Hematopoietic multipotent progenitor cell treated with erythropoietin and hydrocortisone succinate and interleukin-3 and kit ligand, for 8 days (in vitro differentiated cells): ENCODE data around the gene CCDC57.

Experiments used
- DNase-seq: peaks from one replicate; pipeline ENCODE4 v3.0.0-alpha.2; 2015

The CCDC57 gene

GRCh38 chr17:82089723-82090548 lies 122.7 kb downstream of the CCDC57 start:
- no peak for DNase-seq

DNA sequence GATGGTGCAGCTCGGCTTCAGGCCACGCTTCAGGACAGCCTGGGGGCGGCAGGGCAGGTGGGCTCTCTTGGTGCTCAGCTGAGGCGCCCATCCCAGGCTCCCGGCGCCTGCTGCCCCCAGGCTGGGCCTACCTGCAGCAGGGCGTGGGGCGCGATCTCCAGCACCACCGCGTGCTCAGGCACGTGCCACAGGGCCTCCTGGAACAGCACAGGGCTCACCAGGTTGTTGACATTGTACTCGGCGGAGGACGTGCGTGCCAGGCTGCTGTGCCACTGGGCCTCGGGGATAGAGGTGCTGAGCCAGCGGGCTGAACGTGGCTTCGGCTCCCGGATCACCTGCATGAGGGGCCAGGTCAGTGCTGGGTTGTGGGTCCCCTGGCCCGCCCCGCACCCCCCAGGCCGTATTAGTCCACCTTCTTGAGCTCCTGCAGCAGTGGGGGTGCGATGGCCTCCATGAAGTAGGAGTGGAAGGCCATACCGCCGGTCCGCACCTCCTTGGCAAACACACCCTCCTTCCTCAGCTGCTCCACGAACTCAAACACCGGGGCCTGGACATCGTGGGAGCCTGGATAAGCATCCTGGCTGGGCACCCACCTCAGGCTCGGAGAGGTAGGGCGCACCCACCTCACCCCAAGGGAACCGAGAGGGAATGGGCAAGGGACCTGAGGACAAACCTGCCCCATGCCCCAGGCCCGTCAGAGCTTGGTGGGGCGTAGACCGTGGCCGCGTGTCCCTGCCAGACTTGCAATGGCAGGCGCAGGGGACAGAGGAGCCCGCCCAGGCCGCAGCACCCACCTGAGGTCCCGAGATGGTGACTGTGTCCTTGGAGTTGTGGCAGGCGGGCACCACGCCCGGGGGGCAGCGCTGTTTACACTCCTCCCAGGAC lies 123.6 kb downstream of the CCDC57 start:
- no peak for DNase-seq

- DNase-seq, result no peak
These were observed 124.4 kb downstream of the CCDC57 start for GRCh38 chr17:82087961-82088837.

DNA sequence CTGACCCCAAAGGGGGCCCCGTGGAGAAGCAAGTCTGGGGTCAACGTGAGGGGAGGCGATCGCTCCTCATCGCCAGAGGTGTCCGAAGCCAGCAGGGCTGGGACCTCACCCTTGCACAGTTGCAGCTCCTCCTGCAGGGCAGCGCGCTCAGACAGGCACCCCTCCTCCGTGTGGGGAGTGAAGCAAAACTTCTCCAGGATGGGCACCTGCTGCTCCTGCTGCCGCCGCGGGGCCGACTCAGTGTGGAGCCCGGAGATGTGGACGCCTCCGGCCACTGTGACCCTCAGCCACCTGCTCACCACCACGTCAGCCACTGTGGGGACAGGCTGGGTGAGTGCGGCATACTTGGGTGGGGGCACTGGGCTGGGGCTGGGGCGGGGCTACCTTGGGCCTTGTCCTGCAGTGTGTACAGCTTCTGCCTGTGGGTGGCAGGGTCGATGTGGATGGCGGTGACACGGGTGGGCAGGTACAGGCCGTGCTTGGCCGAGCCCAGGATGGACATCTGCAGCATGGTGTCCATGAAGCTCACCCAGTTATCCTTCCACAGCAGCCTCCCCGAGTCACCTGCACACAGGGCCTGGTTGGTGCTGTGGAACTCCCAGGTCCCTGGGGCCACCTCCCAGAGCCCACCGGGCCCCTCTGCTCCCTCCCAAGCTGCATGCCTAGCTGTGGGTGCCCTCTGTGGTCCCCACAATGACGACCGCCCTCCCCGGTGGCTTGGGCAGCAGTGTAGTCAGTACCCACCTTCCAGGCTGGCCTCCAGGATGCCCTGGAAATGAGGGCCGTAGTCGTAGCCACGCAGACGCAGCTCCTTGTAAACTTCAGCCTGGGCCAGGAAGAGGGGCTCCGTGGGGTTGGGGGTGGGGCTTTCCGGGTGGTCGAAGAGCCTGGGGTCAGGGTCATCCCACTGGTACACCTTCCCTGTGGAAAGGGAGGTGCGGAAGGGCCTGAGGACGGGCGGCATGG lies 125.4 kb downstream of the CCDC57 start:
- DNase-seq, result no peak

DNA sequence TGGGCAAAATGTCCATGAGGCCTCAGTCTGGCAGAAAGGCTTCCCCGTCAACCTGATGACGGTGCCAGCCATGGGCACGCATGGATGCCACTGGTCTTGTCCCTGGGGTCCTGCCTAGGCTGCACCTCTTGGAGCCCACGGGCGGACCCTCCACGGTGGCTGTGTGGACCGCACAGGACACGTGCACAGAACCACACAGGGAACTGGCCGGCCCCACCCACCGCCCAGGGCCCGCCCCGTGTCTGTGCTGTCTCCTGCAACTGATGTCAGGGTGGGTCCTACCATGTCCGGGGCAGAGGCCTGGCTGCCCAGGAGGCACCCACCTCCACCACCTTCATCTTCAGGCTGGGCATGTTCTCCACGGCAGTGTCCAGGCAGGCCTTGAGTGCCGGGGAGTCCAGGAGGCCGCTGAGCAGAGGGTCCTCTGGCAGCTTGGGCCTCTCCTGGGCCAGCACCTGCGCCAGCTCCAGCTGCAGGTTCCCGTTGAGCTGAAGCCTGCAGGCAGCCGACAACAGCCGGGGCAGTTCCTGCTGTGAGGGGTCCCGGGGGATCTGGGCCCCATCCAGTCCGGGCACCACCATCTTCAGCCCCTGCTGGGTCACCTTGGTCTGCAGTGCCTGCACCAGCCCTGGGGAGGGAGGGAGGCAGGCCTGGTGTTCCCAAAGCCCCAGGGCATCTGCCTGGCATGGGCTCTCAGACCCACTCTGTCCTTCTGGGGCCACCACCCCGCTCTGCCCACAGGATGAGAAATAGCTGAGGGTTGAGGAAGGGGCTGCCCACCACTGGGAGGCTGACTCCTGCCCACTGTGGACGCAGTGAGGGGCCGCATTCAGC lies 126.5 kb downstream of the CCDC57 start:
- DNase-seq, result no peak

DNA sequence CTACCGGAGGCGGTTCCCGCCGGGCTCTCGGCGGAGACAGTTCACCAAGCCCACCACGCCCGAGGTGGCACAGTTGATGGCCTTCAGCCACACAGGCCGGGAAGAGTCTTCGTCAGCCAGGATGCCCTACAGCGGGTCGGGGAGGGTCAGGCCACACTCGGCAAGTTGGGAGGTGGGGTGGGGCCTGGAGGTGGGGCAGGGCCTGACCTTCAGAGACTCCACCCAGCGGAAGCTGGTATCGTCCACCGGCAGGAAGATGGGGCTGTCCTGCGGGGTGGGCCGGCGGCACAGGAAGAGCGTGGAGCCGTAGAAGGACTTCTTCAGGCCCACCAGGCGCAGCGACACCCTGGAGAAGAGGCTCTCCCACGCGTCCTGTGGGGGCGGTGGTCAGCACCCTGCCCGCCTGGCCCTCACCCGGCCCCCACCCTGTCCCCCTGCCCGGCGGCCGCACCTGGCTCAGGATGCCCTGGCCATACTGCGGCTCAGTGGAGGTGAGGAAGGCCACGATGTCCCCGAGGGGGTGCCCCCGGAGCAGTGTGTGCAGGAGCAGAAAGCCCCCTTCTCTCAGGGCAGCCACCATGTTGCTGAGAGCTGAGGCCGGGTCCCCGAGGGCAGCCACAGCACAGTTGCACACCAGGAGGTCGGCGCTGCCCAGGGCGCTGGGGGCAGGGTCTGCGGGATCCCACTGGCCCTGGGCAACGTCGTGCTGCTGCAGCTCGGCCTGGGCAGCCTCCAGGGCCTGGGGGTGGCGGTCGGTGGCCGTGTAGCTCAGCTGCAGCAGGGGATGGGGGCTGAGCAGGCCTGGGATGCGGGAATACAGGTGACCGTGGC lies 127.4 kb downstream of the CCDC57 start:
- DNase-seq, result no peak

DNA sequence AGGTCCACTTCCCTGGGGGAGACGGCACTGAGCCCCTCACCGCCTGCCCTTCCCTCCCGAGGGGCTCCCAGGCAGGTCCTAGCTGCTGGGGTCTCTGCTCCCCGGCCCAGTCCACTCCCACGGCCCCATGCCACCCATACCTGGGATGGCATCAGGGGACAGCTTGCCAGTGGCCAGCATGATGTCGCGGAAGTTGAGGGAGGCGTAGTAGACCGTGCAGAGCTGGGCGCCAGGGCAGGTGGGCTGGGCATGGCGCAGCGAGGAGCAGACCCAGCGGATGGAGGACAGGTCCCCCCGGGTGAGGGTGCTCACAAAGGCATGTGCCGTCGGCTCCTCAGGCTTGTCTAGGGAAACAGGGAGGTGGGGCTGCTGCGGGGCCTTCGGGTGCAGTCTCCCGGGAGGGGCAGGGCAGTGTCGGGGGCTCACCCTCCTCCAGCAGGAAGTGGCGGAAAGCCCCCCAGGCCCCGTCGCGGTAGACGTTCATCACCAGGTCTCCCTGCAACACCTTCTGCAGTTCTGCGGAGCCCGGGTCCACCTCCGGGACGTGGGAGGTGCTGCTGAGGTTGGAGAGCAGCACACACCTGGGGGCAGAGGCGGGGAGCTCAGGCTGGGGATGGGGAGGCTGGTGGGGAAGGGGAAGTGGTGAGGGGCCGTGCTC lies 128.1 kb downstream of the CCDC57 start:
- no peak for DNase-seq

DNA sequence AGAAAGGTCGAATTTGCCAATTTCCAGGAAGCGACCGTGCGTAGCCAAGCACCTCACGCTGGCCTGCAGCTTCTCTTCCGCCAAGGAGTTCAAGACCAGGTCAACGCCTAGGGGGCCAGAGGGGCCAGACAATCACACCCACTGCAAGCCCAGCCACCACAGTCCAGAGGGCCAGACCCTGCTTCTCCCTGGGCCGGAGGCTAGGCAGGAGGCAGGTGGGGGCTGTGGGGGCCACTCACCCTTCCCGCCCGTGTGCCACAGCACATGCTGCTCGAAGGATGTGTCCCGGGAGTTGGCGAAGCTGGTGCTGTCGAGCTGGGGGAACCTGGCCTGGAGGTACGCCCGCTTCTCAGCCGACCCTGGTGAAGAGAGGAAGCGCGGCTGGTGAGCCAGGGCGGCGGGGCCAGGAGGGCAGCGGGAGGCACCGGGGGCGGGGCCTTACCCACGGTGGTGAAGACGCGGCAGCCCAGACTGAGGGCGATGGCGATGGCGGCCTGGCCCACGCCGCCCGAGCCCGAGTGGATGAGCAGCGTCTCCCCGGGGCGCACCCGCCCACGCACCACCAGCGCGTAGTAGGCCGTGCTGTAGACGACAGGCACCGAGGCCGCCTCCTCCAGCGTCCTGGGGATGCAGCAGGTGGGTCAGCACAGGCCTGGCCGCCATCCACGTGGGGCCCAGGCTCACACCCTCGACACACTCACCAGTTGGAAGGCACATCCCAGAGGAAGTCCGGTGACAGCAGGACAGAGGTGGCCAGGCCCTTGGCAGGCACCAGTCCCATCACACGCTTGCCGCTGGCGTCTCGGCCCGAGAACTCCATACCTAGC lies 128.9 kb downstream of the CCDC57 start:
- DNase-seq, result no peak

DNA sequence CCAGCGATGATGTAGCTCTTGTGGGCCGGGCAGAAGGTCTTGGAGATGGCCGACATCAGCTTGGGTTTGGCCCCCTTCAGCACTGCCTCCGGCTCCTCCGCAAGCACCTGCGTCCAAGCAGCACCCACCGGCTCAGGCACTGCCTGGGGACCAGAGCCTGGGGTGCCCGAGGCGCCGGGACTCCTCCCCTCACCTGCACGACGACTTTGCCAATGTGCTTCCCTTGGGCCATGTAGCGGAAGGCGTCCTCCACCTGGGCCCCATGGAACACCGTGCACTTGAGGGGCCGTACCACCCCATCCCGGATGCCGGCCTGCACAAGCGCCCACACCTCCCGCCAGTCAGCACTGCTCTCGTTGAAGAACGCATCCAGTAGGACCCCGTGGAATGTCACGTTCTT lies 129.6 kb downstream of the CCDC57 start:
- no peak for DNase-seq

- DNase-seq, result no peak
These were observed 130.2 kb downstream of the CCDC57 start for GRCh38 chr17:82082456-82082855.

DNA sequence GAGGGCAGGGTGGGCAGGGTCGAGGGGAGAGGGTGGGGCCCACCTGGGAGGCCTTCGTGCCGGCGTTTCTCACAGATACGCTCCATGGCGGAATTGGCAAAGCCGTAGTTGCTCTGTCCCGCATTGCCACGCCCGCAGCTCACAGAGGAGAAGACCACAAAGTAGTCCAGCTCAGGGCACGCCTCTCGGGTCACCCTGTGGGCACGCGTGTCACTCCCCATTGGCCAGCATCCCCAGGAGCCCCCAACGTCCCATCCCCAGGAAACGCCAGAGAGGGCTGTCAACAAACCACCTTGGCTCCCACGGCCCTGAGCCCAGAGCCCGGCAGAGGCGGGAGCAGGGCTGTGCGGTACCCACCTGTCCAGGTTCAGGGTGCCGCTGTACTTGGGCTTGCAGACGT lies 130.7 kb downstream of the CCDC57 start:
- DNase-seq, result no peak

- no peak for DNase-seq
These were observed 131.1 kb downstream of the CCDC57 start for GRCh38 chr17:82081546-82081945.

- no peak for DNase-seq
These were observed 131.7 kb downstream of the CCDC57 start for GRCh38 chr17:82080789-82081464.

- DNase-seq, result no peak
These were observed 132.4 kb downstream of the CCDC57 start for GRCh38 chr17:82080048-82080788.

GRCh38 chr17:82079001-82079677 lies 133.5 kb downstream of the CCDC57 start:
- no peak for DNase-seq

- DNase-seq, result no peak
These were observed 134.2 kb downstream of the CCDC57 start for GRCh38 chr17:82078433-82078832.
